Measurements from ENCODE around the gene EXOC6B. TPM values are rescaled to one million over a fixed set of nuclear protein-coding genes. Genes with fewer than 3 reads are reported as not detected.
A peak's percentile ranks its signal among the peaks of the same experiment; 100 is the strongest.

EXOC6B gene
- total RNA-seq, 1 experiment from 2014 or later: not detected

GRCh38 chr2:72276356-72276755, 549.5 kb downstream of the EXOC6B start:
- Histone ChIP-seq H3K9ac (ENCODE audit: low read length) (no peak overlapping the region), H3K79me2 (ENCODE audit: low read length) (no peaks in the 10 kb centered on the region), H3K36me3 (ENCODE audit: insufficient read depth, low read length) (no peaks in the 10 kb centered on the region)

DNA sequence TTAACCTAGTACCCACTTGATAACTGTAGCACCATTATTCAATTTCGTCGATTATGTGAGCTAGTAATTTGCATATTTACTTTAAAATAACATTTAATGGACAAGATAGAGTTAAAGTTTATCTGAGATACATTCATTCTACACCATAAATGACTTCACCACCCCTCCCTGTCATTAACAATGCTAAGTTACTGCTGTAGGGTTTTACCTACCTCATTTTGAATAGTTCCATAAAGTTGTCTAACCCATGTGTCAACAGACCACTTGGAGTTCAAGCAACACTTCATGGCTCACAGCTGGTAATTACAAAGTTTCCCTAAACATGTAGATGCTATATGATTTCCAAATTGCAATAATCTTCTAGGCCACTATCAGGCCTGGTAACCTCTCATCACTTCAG, 550.7 kb downstream of the EXOC6B start:
- no peaks in the 10 kb centered on the region for H3K27me3 ChIP-seq (ENCODE audit: low read length)
- no peak overlapping the region for H3K27ac ChIP-seq (ENCODE audit: low read length)
- H3K4me1 ChIP-seq (ENCODE audit: low read length): no peaks in the 10 kb centered on the region
- no peak overlapping the region for H3K4me2 ChIP-seq (ENCODE audit: low read depth, low read length, poor library complexity, severe bottlenecking)
- no peaks in the 10 kb centered on the region for H4K20me1 ChIP-seq (ENCODE audit: insufficient read depth, low read depth, low read length)
- H3K9ac ChIP-seq (ENCODE audit: low read length): no peak overlapping the region
- no peak for DNase-seq
- no peaks in the 10 kb centered on the region for H3K9me2 ChIP-seq (replicated peaks; ENCODE audit: insufficient read depth, low read length)
- H3K4me3 ChIP-seq (ENCODE audit: low read length): no peak overlapping the region
- H2AFZ ChIP-seq (ENCODE audit: low read length): no peak overlapping the region
- no peaks in the 10 kb centered on the region for H3K79me2 ChIP-seq (ENCODE audit: low read length)
- H3K9me3 ChIP-seq (ENCODE audit: low read length): no peaks in the 10 kb centered on the region
- H3K36me3 ChIP-seq (ENCODE audit: insufficient read depth, low read length): no peaks in the 10 kb centered on the region

More at GRCh38 chr2:72276356-72276755, 549.5 kb downstream of the EXOC6B start:
- peak; percentile 14 for DNase-seq
- H3K4me2 ChIP-seq (ENCODE audit: low read depth, low read length, poor library complexity, severe bottlenecking): no peak overlapping the region
- no peak overlapping the region for H2AFZ ChIP-seq (ENCODE audit: low read length)
- H3K4me3 ChIP-seq (ENCODE audit: low read length): no peak overlapping the region
- no peaks in the 10 kb centered on the region for H3K9me3 ChIP-seq (ENCODE audit: low read length)
- no peak overlapping the region for H3K27ac ChIP-seq (ENCODE audit: low read length)
- no peaks in the 10 kb centered on the region for H3K4me1 ChIP-seq (ENCODE audit: low read length)
- no peaks in the 10 kb centered on the region for H4K20me1 ChIP-seq (ENCODE audit: insufficient read depth, low read depth, low read length)
- H3K27me3 ChIP-seq (ENCODE audit: low read length): no peaks in the 10 kb centered on the region
- H3K9me2 ChIP-seq (replicated peaks; ENCODE audit: insufficient read depth, low read length): no peaks in the 10 kb centered on the region

GRCh38 chr2:72274380-72274797, 551.4 kb downstream of the EXOC6B start:
- Histone ChIP-seq H3K9ac (ENCODE audit: low read length) (no peak overlapping the region), H3K27ac (ENCODE audit: low read length) (no peak overlapping the region), H3K27me3 (ENCODE audit: low read length) (no peaks in the 10 kb centered on the region), H3K79me2 (ENCODE audit: low read length) (no peaks in the 10 kb centered on the region), H4K20me1 (ENCODE audit: insufficient read depth, low read depth, low read length) (no peaks in the 10 kb centered on the region), H3K4me2 (ENCODE audit: low read depth, low read length, poor library complexity, severe bottlenecking) (no peak overlapping the region), H3K4me1 (ENCODE audit: low read length) (no peaks in the 10 kb centered on the region), H3K9me3 (ENCODE audit: low read length) (no peaks in the 10 kb centered on the region), H3K4me3 (ENCODE audit: low read length) (no peak overlapping the region), H3K9me2 (replicated peaks; ENCODE audit: insufficient read depth, low read length) (no peaks in the 10 kb centered on the region), H2AFZ (ENCODE audit: low read length) (no peak overlapping the region), H3K36me3 (ENCODE audit: insufficient read depth, low read length) (no peaks in the 10 kb centered on the region)
- no peak for DNase-seq

DNA sequence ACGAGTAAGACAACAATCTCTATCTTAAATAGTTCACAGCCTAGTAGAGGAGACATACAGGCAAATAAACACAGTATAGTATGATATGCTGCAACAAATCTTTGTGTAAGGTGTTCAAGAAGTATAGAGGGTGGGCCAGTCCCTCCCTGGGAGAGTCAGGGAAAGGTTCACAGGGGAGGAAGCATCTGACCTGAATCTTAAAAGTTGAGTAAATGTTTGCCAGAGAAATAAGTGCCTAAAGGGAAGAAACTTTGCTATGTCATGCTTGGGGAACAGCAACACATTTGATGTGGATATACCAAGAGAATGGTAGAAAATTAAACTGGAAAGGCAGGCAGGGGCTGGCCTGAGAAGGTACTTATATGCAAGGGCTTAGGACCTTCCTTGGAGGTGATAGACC, 552.4 kb downstream of the EXOC6B start:
- H3K4me2 ChIP-seq (ENCODE audit: low read depth, low read length, poor library complexity, severe bottlenecking): no peak overlapping the region

DNA sequence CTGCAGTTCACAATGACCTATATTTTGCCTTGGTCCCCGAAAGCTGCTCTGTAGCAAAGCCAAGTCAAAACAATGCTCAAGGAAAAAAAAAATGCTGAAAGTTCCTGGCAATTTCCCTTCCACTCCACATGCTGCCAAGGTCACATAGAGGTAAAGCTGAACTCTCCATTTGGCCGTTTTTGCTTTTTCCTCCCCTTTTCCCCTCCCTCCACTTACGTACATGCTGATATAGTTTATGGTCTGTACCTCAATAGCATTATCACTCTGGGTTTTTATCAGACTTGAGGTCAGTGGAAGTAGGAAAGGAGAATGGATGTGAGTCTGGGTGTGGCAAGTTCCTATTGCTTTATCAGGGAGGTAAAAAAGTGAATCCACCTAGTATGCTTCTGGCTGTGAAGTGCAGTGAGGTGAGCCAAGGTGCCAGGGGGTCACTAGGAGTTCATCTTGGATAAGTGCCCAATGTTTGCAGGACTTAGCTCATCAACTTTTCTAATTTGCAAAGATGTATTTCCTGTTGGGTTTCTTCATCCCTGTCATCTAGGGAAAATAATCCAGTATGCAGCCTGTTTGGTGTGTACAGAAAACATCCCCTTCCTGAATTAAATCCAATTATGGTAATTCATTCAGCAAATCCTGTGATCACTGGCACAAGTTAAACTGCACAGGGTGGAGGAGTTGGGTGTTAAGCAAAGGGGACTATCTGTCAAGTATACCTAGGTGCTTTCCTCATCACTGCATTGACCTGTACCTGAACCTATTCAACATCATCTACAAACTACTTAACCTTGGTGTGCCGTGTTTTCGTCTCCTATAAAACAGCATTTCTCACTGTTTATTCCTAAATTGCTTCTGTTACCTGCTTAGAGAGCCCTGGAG, 553.8 kb downstream of the EXOC6B start:
- H3K27ac ChIP-seq (ENCODE audit: low read length): no peak overlapping the region
- H3K4me2 ChIP-seq (ENCODE audit: low read depth, low read length, poor library complexity, severe bottlenecking): no peak overlapping the region
- no peaks in the 10 kb centered on the region for H3K36me3 ChIP-seq (ENCODE audit: insufficient read depth, low read length)

More for the DNA sequence above, 552.4 kb downstream of the EXOC6B start:
- Histone ChIP-seq H3K27me3 (ENCODE audit: low read length) (no peaks in the 10 kb centered on the region), H3K9ac (ENCODE audit: low read length) (no peak overlapping the region), H3K27ac (ENCODE audit: low read length) (no peak overlapping the region), H3K4me3 (ENCODE audit: low read length) (no peak overlapping the region), H3K4me1 (ENCODE audit: low read length) (no peaks in the 10 kb centered on the region), H2AFZ (ENCODE audit: low read length) (no peak overlapping the region), H3K9me2 (replicated peaks; ENCODE audit: insufficient read depth, low read length) (no peaks in the 10 kb centered on the region), H3K9me3 (ENCODE audit: low read length) (no peaks in the 10 kb centered on the region), H3K36me3 (ENCODE audit: insufficient read depth, low read length) (no peaks in the 10 kb centered on the region), H3K79me2 (ENCODE audit: low read length) (no peaks in the 10 kb centered on the region), H4K20me1 (ENCODE audit: insufficient read depth, low read depth, low read length) (no peaks in the 10 kb centered on the region)
- DNase-seq: no peak

GRCh38 chr2:72271276-72271614, 554.6 kb downstream of the EXOC6B start:
- Histone ChIP-seq H3K9me3 (ENCODE audit: low read length) (no peaks in the 10 kb centered on the region), H3K36me3 (ENCODE audit: insufficient read depth, low read length) (no peaks in the 10 kb centered on the region), H3K9me2 (replicated peaks; ENCODE audit: insufficient read depth, low read length) (no peaks in the 10 kb centered on the region), H4K20me1 (ENCODE audit: insufficient read depth, low read depth, low read length) (no peaks in the 10 kb centered on the region), H3K27me3 (ENCODE audit: low read length) (no peaks in the 10 kb centered on the region), H3K4me3 (ENCODE audit: low read length) (no peak overlapping the region), H3K9ac (ENCODE audit: low read length) (no peak overlapping the region), H3K79me2 (ENCODE audit: low read length) (no peaks in the 10 kb centered on the region), H2AFZ (ENCODE audit: low read length) (no peak overlapping the region), H3K4me2 (ENCODE audit: low read depth, low read length, poor library complexity, severe bottlenecking) (no peak overlapping the region), H3K27ac (ENCODE audit: low read length) (no peak overlapping the region), H3K4me1 (ENCODE audit: low read length) (no peaks in the 10 kb centered on the region)
- no peak for DNase-seq

More for the DNA sequence above, 553.8 kb downstream of the EXOC6B start:
- DNase-seq: no peak
- no peak overlapping the region for H3K4me3 ChIP-seq (ENCODE audit: low read length)
- H3K79me2 ChIP-seq (ENCODE audit: low read length): no peaks in the 10 kb centered on the region
- no peaks in the 10 kb centered on the region for H3K9me3 ChIP-seq (ENCODE audit: low read length)
- no peaks in the 10 kb centered on the region for H3K4me1 ChIP-seq (ENCODE audit: low read length)
- H3K9ac ChIP-seq (ENCODE audit: low read length): no peak overlapping the region
- H4K20me1 ChIP-seq (ENCODE audit: insufficient read depth, low read depth, low read length): no peaks in the 10 kb centered on the region
- H3K27me3 ChIP-seq (ENCODE audit: low read length): no peaks in the 10 kb centered on the region
- no peaks in the 10 kb centered on the region for H3K9me2 ChIP-seq (replicated peaks; ENCODE audit: insufficient read depth, low read length)
- H2AFZ ChIP-seq (ENCODE audit: low read length): no peak overlapping the region

GRCh38 chr2:72270556-72271275, 555.1 kb downstream of the EXOC6B start:
- DNase-seq: no peak
- H3K27me3 ChIP-seq (ENCODE audit: low read length): no peaks in the 10 kb centered on the region
- no peaks in the 10 kb centered on the region for H3K79me2 ChIP-seq (ENCODE audit: low read length)
- no peaks in the 10 kb centered on the region for H3K36me3 ChIP-seq (ENCODE audit: insufficient read depth, low read length)
- H3K9ac ChIP-seq (ENCODE audit: low read length): no peak overlapping the region
- no peaks in the 10 kb centered on the region for H3K9me3 ChIP-seq (ENCODE audit: low read length)
- no peaks in the 10 kb centered on the region for H3K9me2 ChIP-seq (replicated peaks; ENCODE audit: insufficient read depth, low read length)
- no peak overlapping the region for H3K4me2 ChIP-seq (ENCODE audit: low read depth, low read length, poor library complexity, severe bottlenecking)
- no peak overlapping the region for H3K4me3 ChIP-seq (ENCODE audit: low read length)
- no peaks in the 10 kb centered on the region for H3K4me1 ChIP-seq (ENCODE audit: low read length)
- no peak overlapping the region for H3K27ac ChIP-seq (ENCODE audit: low read length)
- H2AFZ ChIP-seq (ENCODE audit: low read length): no peak overlapping the region
- H4K20me1 ChIP-seq (ENCODE audit: insufficient read depth, low read depth, low read length): no peaks in the 10 kb centered on the region

- H3K27ac ChIP-seq (ENCODE audit: low read length): no peak overlapping the region
These were observed 562.1 kb downstream of the EXOC6B start for GRCh38 chr2:72263776-72264060.

More at GRCh38 chr2:72263776-72264060, 562.1 kb downstream of the EXOC6B start:
- Histone ChIP-seq H3K79me2 (ENCODE audit: low read length) (no peaks in the 10 kb centered on the region), H3K27me3 (ENCODE audit: low read length) (no peaks in the 10 kb centered on the region), H3K9ac (ENCODE audit: low read length) (no peak overlapping the region), H3K4me2 (ENCODE audit: low read depth, low read length, poor library complexity, severe bottlenecking) (no peak overlapping the region), H3K4me3 (ENCODE audit: low read length) (no peak overlapping the region), H2AFZ (ENCODE audit: low read length) (no peak overlapping the region), H3K9me2 (replicated peaks; ENCODE audit: insufficient read depth, low read length) (no peaks in the 10 kb centered on the region), H3K4me1 (ENCODE audit: low read length) (no peaks in the 10 kb centered on the region), H3K9me3 (ENCODE audit: low read length) (no peaks in the 10 kb centered on the region), H4K20me1 (ENCODE audit: insufficient read depth, low read depth, low read length) (no peaks in the 10 kb centered on the region), H3K36me3 (ENCODE audit: insufficient read depth, low read length) (no peaks in the 10 kb centered on the region)
- DNase-seq: no peak
